Loucy (cell line): ENCODE data around the gene ODAD3.
"Not testable (repeated sequence)": the region's sequence is repeated elsewhere in the genome, so short reads cannot be mapped to it uniquely, and the experiment has no call there.

Experiments used
- H2AFZ ChIP-seq: fragments of 200-600 bp; sonication (generic); 2 replicates; pipeline ENCODE4 v1.6.0; 2016; ENCODE audit warnings: antibody characterized with exemption, mild to moderate bottlenecking, low read length, moderate library complexity
- H3F3A ChIP-seq: fragments of 200-600 bp; 2 replicates; pipeline ENCODE4 v1.6.0; 2016; ENCODE audit warnings: antibody characterized with exemption, low read depth, mild to moderate bottlenecking
- H3K27me3 ChIP-seq: fragments of 200-600 bp; sonication (generic); 2 replicates; pipeline ENCODE4 v1.6.1; 2014; ENCODE audit warnings: low read length, mild to moderate bottlenecking; ENCODE audit not compliant: insufficient read depth, poor library complexity, severe bottlenecking
- H3K36me3 ChIP-seq: fragments of 200-600 bp; sonication (generic); 2 replicates; pipeline ENCODE4 v1.6.1; 2016; ENCODE audit warnings: low read length; ENCODE audit not compliant: insufficient read depth
- H3K4me1 ChIP-seq: fragments of 200-600 bp; sonication (generic); 2 replicates; pipeline ENCODE4 v1.5.1; 2014; ENCODE audit warnings: low read length, mild to moderate bottlenecking; ENCODE audit not compliant: insufficient read depth, poor library complexity, severe bottlenecking
- H3K4me2 ChIP-seq: fragments of 200-600 bp; sonication (generic); 2 replicates; pipeline ENCODE4 v1.6.0; 2014; ENCODE audit warnings: antibody characterized with exemption, low read length, low read depth, mild to moderate bottlenecking; ENCODE audit not compliant: poor library complexity, severe bottlenecking
- H3K4me3 ChIP-seq: fragments of 200-600 bp; sonication (generic); 2 replicates; pipeline ENCODE4 v1.5.1; 2014; ENCODE audit warnings: low read length, mild to moderate bottlenecking, mixed read lengths; ENCODE audit not compliant: poor library complexity, severe bottlenecking
- H3K79me2 ChIP-seq: fragments of 200-600 bp; sonication (generic); 2 replicates; pipeline ENCODE4 v1.6.1; 2014; ENCODE audit warnings: low read length; ENCODE audit not compliant: insufficient read depth
- H3K9ac ChIP-seq: fragments of 200-600 bp; sonication (generic); 2 replicates; pipeline ENCODE4 v1.6.0; 2014; ENCODE audit warnings: mild to moderate bottlenecking, low read depth, low read length, moderate library complexity; ENCODE audit not compliant: poor library complexity, severe bottlenecking
- H3K9me2 ChIP-seq: fragments of 200-600 bp; sonication (generic); replicated peaks from 2 replicates; pipeline ENCODE4 v1.6.1; 2016; ENCODE audit warnings: low read depth, low read length, mixed read lengths
- H3K9me3 ChIP-seq: fragments of 200-600 bp; sonication (generic); 2 replicates; pipeline ENCODE4 v1.6.1; 2014; ENCODE audit warnings: mild to moderate bottlenecking, antibody characterized with exemption, low read length, low read depth; ENCODE audit not compliant: insufficient read depth
- H4K20me1 ChIP-seq: fragments of 200-600 bp; sonication (generic); 2 replicates; pipeline ENCODE4 v1.6.0; 2014; ENCODE audit warnings: antibody characterized with exemption, low read length, mild to moderate bottlenecking; ENCODE audit not compliant: insufficient read depth, poor library complexity, severe bottlenecking
- EZH2phosphoT487 ChIP-seq: fragments of 200-600 bp; IDR thresholded peaks from 2 replicates; pipeline ENCODE4 v1.6.1; 2018; ENCODE audit warnings: antibody characterized with exemption, mild to moderate bottlenecking, moderate library complexity, borderline replicate concordance
- TF ChIP-seq, protein P1 (sequence below): fragments of 200-600 bp; sonication (generic); conservative IDR thresholded peaks from 2 replicates; pipeline ENCODE4 v1.5.1; 2014; ENCODE audit warnings: mild to moderate bottlenecking, antibody characterized with exemption, low read length

ODAD3 gene

DNA sequence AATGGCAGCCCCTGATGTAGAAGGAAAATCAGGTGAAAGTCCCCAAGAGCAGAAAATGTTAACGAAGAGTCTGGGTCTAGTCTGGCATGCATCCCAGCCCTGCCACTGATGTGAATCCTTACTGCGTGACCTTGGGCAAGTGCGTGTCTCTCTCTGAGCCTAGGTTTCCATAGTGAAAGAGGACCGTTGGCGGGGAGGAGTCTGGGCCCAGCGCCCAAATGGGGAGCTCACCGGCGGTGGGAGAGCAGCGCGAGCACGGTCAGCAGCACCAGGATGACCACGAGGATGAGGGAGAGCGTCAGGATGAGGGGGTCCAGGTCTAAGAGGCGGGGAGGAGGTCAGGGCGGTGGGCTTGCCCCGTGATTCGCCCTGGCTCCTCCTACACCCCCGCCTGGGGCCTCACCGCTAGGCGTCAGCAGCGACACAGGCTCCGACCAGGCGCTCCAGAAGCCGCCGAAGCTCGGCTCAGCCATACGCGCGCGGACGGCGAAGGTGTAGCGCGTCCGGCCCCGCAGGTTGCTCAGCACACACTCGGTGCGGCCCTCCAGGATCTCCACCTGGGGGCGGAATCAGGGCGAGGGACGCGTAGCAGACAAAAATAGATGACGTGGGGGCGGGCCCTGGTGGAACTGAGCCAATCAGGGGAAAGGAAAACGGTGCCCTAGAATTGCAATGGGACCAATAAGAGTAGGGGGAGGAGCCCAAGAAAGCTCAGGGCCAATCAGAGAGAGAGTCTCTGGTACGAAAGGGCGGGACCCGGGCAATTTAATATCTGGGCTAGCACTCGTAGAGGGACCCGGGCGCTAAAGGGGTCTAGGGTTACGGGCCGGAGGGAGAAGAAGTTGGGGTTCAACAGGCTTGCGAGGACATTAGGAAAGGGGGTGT is 54.0 kb downstream of the ODAD3 start:
- H3K4me1 ChIP-seq: peaks cover 39% of the 10 kb centered on the region
- H3K27me3 ChIP-seq: no peaks in the 10 kb centered on the region
- no peak overlapping the region for H3K4me2 ChIP-seq
- peaks cover 11% of the 10 kb centered on the region; the same call in 1 of the 2 replicates for H3K79me2 ChIP-seq
- H3F3A ChIP-seq: no peaks in the 10 kb centered on the region
- no peaks in the 10 kb centered on the region for H3K9me3 ChIP-seq
- no peak overlapping the region for H3K9ac ChIP-seq
- H3K4me3 ChIP-seq: no peak overlapping the region
- H2AFZ ChIP-seq: no peak overlapping the region
- H3K9me2 ChIP-seq: no peaks in the 10 kb centered on the region
- TF ChIP-seq EZH2phosphoT487: no peak
- TF ChIP-seq, protein P1, sequence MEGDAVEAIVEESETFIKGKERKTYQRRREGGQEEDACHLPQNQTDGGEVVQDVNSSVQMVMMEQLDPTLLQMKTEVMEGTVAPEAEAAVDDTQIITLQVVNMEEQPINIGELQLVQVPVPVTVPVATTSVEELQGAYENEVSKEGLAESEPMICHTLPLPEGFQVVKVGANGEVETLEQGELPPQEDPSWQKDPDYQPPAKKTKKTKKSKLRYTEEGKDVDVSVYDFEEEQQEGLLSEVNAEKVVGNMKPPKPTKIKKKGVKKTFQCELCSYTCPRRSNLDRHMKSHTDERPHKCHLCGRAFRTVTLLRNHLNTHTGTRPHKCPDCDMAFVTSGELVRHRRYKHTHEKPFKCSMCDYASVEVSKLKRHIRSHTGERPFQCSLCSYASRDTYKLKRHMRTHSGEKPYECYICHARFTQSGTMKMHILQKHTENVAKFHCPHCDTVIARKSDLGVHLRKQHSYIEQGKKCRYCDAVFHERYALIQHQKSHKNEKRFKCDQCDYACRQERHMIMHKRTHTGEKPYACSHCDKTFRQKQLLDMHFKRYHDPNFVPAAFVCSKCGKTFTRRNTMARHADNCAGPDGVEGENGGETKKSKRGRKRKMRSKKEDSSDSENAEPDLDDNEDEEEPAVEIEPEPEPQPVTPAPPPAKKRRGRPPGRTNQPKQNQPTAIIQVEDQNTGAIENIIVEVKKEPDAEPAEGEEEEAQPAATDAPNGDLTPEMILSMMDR: no peak
- peaks cover 5% of the 10 kb centered on the region for H4K20me1 ChIP-seq
- H3K36me3 ChIP-seq: no peaks in the 10 kb centered on the region

DNA sequence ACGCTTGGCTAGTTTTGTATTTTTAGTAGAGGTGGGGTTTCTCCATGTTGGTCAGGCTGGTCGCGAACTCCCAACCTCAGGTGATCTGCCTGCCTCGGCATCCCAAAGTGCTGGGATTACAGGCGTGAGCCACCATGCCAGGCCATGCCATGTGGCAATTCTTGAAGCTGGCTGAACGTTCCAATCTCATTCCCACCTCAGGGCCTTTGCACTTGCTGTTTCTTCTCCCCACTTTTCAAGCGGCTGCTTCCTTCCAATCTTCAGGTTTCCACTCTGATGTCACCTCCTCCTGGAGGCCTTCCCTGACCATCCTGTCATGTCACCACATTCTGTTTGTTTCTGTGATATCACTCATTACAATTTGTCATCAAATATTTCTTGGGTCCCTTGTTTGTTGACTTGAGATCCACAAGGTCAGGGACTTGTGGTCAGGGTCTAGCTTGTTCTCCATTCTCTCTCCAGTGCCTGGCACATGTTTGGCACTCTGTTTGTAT is 55.0 kb downstream of the ODAD3 start:
- no peaks in the 10 kb centered on the region for H3K36me3 ChIP-seq
- no peak overlapping the region for H3K4me3 ChIP-seq
- peaks cover 15% of the 10 kb centered on the region; the same call in 1 of the 2 replicates for H3K79me2 ChIP-seq
- no peaks in the 10 kb centered on the region for H3K9me2 ChIP-seq
- no peaks in the 10 kb centered on the region for H3F3A ChIP-seq
- no peaks in the 10 kb centered on the region for H3K27me3 ChIP-seq
- H3K4me2 ChIP-seq: no peak overlapping the region
- peaks cover 41% of the 10 kb centered on the region for H3K4me1 ChIP-seq
- TF ChIP-seq EZH2phosphoT487: no peak
- TF ChIP-seq, protein P1: no peak
- no peaks in the 10 kb centered on the region for H3K9me3 ChIP-seq
- H3K9ac ChIP-seq: no peak overlapping the region
- no peak overlapping the region for H2AFZ ChIP-seq
- H4K20me1 ChIP-seq: peaks cover 5% of the 10 kb centered on the region

DNA sequence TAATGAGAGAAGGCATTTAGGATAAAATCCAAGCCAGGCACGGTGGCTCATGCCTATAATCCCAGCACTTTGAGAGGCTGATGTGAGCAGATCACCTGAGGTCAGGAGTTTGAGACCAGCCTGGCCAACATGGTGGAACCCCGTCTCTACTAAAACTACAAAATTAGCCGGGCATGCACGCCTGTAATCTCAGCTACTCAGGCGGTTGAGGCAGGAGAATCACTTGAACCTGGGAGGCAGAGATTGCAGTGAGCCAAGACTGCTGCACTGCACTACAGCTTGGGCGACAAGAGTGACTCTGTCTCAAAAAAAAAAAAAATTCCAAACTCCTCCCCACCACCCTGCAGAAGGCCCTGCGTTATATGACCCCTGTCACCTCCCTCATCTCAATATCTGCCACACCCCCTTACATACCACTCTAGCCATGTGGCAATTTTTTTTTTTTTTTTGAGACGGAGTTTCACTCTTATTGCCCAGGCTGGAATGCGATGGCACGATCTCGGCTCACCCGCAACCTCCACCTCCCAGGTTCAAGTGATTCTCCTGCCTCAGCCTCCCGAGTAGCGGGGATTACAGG is 55.6 kb downstream of the ODAD3 start:
- not testable (repeated sequence) for H3K9me3 ChIP-seq, H3K4me2 ChIP-seq, H3K4me3 ChIP-seq, H3K27me3 ChIP-seq, H2AFZ ChIP-seq, H3K9ac ChIP-seq, H3K36me3 ChIP-seq, H3K9me2 ChIP-seq, H4K20me1 ChIP-seq, H3F3A ChIP-seq
- peaks cover 15% of the 10 kb centered on the region; the same call in 1 of the 2 replicates for H3K79me2 ChIP-seq
- peaks cover 36% of the 10 kb centered on the region for H3K4me1 ChIP-seq
